Neural progenitor cell (in vitro differentiated cells): ENCODE results near the gene GABBR1.

ENCODE experiments used
- CTCF ChIP-seq: fragments of 200-600 bp; sonication (generic); IDR thresholded peaks from 2 replicates; pipeline ENCODE4 v1.5.1; 2017; ENCODE audit warnings: antibody characterized with exemption, mild to moderate bottlenecking
- EZH2 ChIP-seq: fragments of 200-600 bp; sonication (generic); IDR thresholded peaks from 2 replicates; pipeline ENCODE4 v1.6.1; 2017; ENCODE audit warnings: antibody characterized with exemption, mild to moderate bottlenecking, moderate library complexity

DNA sequence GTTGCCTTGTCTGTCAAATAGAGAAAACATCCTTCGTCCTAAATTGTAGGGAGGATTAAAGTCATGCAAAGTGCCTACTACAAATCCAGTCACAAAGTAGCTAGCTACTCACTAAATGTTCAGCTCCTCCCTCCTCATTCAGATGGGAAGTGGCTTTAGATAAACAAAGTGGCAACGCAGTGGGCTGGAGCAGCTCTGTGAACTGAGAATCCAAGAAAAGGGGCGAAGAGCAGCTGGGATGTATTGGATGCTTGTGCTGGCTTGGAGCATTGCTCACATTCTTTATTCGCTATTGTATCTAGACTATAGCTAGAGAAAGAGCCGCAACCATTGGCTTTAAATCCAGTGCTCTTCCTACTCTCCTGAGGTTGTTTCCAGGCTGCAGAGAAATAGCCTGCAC lies 34.2 kb upstream of the GABBR1 start:
- TF ChIP-seq CTCF (no peak), EZH2 (no peak)
